D721Med (cell line): ENCODE measurements around the gene DTYMK.

ENCODE experiments used
- DNase-seq: peaks from one replicate; pipeline ENCODE4 v3.0.0; 2011; ENCODE audit warnings: low spot score; ENCODE audit not compliant: insufficient read length
- FAIRE-seq: peaks from 2 replicates; lab custom pipeline; 2011; peaks lifted over from hg19 to GRCh38; lab: Jason Lieb, UNC
- CTCF ChIP-seq: IDR thresholded peaks from 2 replicates; pipeline ENCODE4 v1.5.1; 2012; ENCODE audit warnings: mild to moderate bottlenecking, control low read depth; ENCODE audit not compliant: insufficient read depth; ENCODE audit errors: missing control alignments

DTYMK gene

GRCh38 chr2:241632478-241633325, 53.9 kb downstream of the DTYMK start:
- DNase-seq (no peak), FAIRE-seq (no peak)
- TF ChIP-seq CTCF = no peak

DNA sequence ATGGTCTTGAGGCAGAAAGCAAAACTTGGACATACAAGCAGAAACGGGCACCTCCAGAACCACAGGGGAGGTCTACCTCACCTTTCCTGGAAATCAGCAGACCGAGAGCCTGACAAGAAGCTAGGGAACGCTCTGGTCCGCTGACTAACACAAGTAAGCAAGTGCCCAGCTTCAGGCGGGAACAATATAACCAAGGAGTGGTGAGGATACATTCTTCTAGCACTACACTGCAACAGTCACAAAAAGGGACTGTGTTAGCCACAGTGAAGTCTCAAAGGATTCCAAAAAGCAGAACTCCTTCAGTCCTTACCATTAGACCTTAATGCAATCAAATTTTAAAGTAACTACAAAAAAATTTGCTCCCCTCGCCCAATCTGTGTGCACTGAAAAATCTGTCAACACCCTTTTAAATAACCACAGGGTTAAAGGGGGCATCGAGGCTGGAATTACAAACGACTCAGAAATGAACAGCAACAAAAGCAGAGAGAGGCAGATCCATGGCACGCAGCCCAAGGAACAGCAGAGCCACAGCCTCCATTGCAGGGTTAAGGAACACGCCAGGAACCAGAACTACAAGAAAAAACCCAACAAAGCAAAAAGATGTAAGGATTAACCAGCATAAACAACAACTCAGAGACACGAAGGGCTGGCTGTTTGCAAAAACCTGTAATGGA, 56.7 kb downstream of the DTYMK start:
- no peak for DNase-seq
- FAIRE-seq = no peak
- TF ChIP-seq CTCF = no peak

- DNase-seq (no peak), FAIRE-seq (no peak)
- TF ChIP-seq CTCF = no peak
These were observed 58.9 kb downstream of the DTYMK start for GRCh38 chr2:241627675-241628074.
